SK-N-SH treated with all-trans-retinoic acid at 6 μM for 48 hours (cell line): ENCODE results near the gene SUPT3H.
"Not testable (repeated sequence)": the region's sequence is repeated elsewhere in the genome, so short reads cannot be mapped to it uniquely, and the experiment has no call there.

Experiments used
- ATAC-seq: fragments of 200-7000 bp; cut with Tn5 transposase; 3 replicates; pipeline ENCODE4 v1.9.1; 2020; ENCODE audit warnings: mild to moderate bottlenecking, moderate library complexity
- ARNTL ChIP-seq: fragments of 450-650 bp; formaldehyde crosslinking; IDR thresholded peaks from 2 replicates; pipeline ENCODE4 v1.5.0; 2020; ENCODE audit warnings: low read depth, mild to moderate bottlenecking, moderate library complexity, borderline replicate concordance
- BACH2 ChIP-seq: fragments of 250-450 bp; sonication (Bioruptor Pico); IDR thresholded peaks from 2 replicates; pipeline ENCODE4 v1.9.0; 2021; ENCODE audit warnings: mild to moderate bottlenecking, borderline replicate concordance
- CSDC2 ChIP-seq: fragments of 250-450 bp; sonication (Bioruptor Pico); IDR thresholded peaks from 2 replicates; pipeline ENCODE4 v1.5.0; 2020; ENCODE audit warnings: mild to moderate bottlenecking, moderate library complexity
- GLIS3 ChIP-seq: fragments of 250-450 bp; sonication (Bioruptor Pico); IDR thresholded peaks from 2 replicates; pipeline ENCODE4 v1.5.0; 2020; ENCODE audit warnings: mild to moderate bottlenecking, moderate library complexity
- OSR1 ChIP-seq: fragments of 250-450 bp; sonication (Bioruptor Pico); IDR thresholded peaks from 2 replicates; pipeline ENCODE4 v1.8.0; 2022; ENCODE audit warnings: moderate library complexity, mild to moderate bottlenecking, inconsistent platforms
- PPARA ChIP-seq: fragments of 250-450 bp; sonication (Bioruptor Pico); IDR thresholded peaks from 2 replicates; pipeline ENCODE4 v1.5.0; 2020; ENCODE audit warnings: mild to moderate bottlenecking, borderline replicate concordance
- RARB ChIP-seq: fragments of 250-450 bp; sonication (Bioruptor Pico); IDR thresholded peaks from 2 replicates; pipeline ENCODE4 v1.8.0; 2021; ENCODE audit warnings: mild to moderate bottlenecking, moderate library complexity
- SNAI2 ChIP-seq: fragments of 250-450 bp; sonication (Bioruptor Pico); IDR thresholded peaks from 2 replicates; pipeline ENCODE4 v1.5.0; 2020; ENCODE audit warnings: mild to moderate bottlenecking, moderate library complexity
- TCF4 ChIP-seq: fragments of 250-450 bp; sonication (Bioruptor Pico); IDR thresholded peaks from 2 replicates; pipeline ENCODE4 v1.8.0; 2021; ENCODE audit warnings: mild to moderate bottlenecking, moderate library complexity, borderline replicate concordance
- TOX ChIP-seq: fragments of 250-450 bp; sonication (Bioruptor Pico); IDR thresholded peaks from 2 replicates; pipeline ENCODE4 v1.8.0; 2021; ENCODE audit warnings: mild to moderate bottlenecking, moderate library complexity, borderline replicate concordance
- ZC3H10 ChIP-seq: fragments of 250-450 bp; sonication (Bioruptor Pico); IDR thresholded peaks from 2 replicates; pipeline ENCODE4 v1.5.1; 2021; ENCODE audit warnings: mild to moderate bottlenecking, moderate library complexity
- ZFP3 ChIP-seq: fragments of 250-450 bp; sonication (Bioruptor Pico); IDR thresholded peaks from 2 replicates; pipeline ENCODE4 v1.5.0; 2020; ENCODE audit warnings: mild to moderate bottlenecking, moderate library complexity
- ZFP30 ChIP-seq: fragments of 450-650 bp; formaldehyde crosslinking; IDR thresholded peaks from 2 replicates; pipeline ENCODE4 v1.5.0; 2022; ENCODE audit warnings: mild to moderate bottlenecking, moderate library complexity
- ZNF565 ChIP-seq: fragments of 450-650 bp; formaldehyde crosslinking; conservative IDR thresholded peaks from 2 replicates; pipeline ENCODE4 v1.5.0; 2020; ENCODE audit warnings: low read depth, mild to moderate bottlenecking, moderate library complexity
- ZNF70 ChIP-seq: fragments of 450-650 bp; formaldehyde crosslinking; IDR thresholded peaks from 2 replicates; pipeline ENCODE4 v1.5.0; 2020; ENCODE audit warnings: mild to moderate bottlenecking, moderate library complexity
- TF ChIP-seq, protein P1 (sequence below): fragments of 250-450 bp; sonication (Bioruptor Pico); IDR thresholded peaks from 2 replicates; pipeline ENCODE4 v1.5.1; 2020; ENCODE audit warnings: low read depth, mild to moderate bottlenecking, moderate library complexity
- TF ChIP-seq, protein P2 (sequence below): fragments of 250-450 bp; sonication (Bioruptor Pico); IDR thresholded peaks from 2 replicates; pipeline ENCODE4 v1.5.0; 2020; ENCODE audit warnings: mild to moderate bottlenecking, moderate library complexity
- TF ChIP-seq, protein P3 (sequence below): fragments of 250-450 bp; sonication (Bioruptor Pico); IDR thresholded peaks from 2 replicates; pipeline ENCODE4 v1.5.1; 2021; ENCODE audit warnings: mild to moderate bottlenecking, moderate library complexity
- TF ChIP-seq, protein P4 (sequence below): fragments of 250-450 bp; sonication (Bioruptor Pico); IDR thresholded peaks from 2 replicates; pipeline ENCODE4 v1.8.0; 2020; ENCODE audit warnings: mild to moderate bottlenecking, moderate library complexity, borderline replicate concordance

Gene SUPT3H

DNA sequence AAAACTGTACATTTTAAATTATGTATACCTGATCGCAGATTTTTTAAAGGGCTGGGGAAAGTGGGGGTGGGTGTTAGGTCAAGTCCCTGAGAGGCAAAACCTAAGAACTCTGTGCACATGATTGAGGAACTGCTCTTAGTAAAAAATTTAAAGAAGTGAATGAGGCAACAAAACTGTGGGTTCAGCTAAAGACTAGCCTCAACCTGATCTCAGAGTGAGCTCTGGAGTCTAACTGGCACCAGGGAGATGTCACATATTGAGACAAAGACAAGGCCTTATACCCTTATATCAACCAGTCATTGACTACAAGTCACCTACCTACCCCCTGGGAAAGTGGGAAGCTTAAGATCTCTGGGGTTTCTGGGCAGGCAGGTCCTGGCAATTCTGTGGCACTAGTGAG is 77.0 kb downstream of the SUPT3H start:
- TF ChIP-seq SNAI2 (CRISPR knock-in tag) (no peak), ZFP3 (CRISPR knock-in tag) (no peak), ZNF70 (CRISPR knock-in tag) (no peak), CSDC2 (CRISPR knock-in tag) (no peak), ZC3H10 (CRISPR knock-in tag) (no peak), TOX (CRISPR knock-in tag) (no peak), BACH2 (CRISPR knock-in tag) (no peak), PPARA (no peak)
- TF ChIP-seq, protein P1, sequence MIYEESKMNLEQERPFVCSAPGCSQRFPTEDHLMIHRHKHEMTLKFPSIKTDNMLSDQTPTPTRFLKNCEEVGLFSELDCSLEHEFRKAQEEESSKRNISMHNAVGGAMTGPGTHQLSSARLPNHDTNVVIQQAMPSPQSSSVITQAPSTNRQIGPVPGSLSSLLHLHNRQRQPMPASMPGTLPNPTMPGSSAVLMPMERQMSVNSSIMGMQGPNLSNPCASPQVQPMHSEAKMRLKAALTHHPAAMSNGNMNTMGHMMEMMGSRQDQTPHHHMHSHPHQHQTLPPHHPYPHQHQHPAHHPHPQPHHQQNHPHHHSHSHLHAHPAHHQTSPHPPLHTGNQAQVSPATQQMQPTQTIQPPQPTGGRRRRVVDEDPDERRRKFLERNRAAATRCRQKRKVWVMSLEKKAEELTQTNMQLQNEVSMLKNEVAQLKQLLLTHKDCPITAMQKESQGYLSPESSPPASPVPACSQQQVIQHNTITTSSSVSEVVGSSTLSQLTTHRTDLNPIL (CRISPR knock-in tag) = no peak
- ATAC-seq = no peak

DNA sequence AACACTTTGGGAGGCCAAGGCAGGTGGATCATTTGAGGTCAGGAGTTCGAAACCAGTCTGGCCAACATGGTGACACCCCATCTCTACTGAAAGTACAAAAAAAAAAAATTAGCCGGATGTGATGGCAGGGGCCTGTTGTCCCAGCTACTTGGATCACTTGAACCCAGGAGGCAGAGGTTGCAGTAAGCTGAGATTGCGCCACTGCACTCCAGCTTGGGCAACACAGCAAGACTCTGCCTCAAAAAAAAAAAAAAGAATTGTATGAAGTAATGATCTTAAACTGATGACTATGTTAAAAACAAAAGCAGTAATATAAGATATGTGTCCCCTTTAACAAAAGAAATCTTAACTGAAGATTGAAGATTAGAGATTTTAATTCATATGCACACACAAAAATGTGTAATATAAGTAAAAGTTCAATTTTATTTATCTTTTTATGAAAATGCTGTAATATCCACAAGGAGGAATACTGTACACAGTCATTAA is 78.6 kb downstream of the SUPT3H start:
- no peak for ATAC-seq
- TF ChIP-seq, protein P1 (CRISPR knock-in tag) = no peak
- TF ChIP-seq TCF4 (no peak), ZFP30 (CRISPR knock-in tag) (no peak), GLIS3 (CRISPR knock-in tag) (no peak), ZC3H10 (CRISPR knock-in tag) (no peak), SNAI2 (CRISPR knock-in tag) (no peak), BACH2 (CRISPR knock-in tag) (no peak), ARNTL (no peak), ZNF565 (CRISPR knock-in tag) (no peak), OSR1 (CRISPR knock-in tag) (no peak), ZFP3 (CRISPR knock-in tag) (no peak), ZNF70 (CRISPR knock-in tag) (no peak)
- TF ChIP-seq, all 23 proteins: peak for 0

DNA sequence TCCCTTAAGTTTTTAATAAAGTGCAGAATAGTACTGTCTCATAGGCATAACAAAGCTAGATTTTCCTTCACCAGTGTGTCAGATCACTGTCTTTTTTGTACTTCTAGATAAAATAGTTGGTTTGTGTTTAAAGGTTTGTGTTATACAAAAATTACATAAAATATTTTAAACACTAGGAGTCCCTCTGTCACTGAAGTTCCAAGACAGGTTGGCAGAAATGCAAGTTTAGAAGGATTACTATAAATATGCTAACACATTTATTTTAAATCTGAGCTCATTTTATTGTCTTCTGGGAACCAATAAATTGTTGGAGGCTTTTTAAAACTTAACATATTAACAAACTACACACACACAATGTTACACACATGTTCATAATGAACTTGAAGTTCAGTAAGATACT is 80.4 kb downstream of the SUPT3H start:
- no peak for ATAC-seq
- TF ChIP-seq SNAI2 (CRISPR knock-in tag) (no peak), CSDC2 (CRISPR knock-in tag) (no peak), OSR1 (CRISPR knock-in tag) (no peak), RARB (no peak)
- TF ChIP-seq, protein P2, sequence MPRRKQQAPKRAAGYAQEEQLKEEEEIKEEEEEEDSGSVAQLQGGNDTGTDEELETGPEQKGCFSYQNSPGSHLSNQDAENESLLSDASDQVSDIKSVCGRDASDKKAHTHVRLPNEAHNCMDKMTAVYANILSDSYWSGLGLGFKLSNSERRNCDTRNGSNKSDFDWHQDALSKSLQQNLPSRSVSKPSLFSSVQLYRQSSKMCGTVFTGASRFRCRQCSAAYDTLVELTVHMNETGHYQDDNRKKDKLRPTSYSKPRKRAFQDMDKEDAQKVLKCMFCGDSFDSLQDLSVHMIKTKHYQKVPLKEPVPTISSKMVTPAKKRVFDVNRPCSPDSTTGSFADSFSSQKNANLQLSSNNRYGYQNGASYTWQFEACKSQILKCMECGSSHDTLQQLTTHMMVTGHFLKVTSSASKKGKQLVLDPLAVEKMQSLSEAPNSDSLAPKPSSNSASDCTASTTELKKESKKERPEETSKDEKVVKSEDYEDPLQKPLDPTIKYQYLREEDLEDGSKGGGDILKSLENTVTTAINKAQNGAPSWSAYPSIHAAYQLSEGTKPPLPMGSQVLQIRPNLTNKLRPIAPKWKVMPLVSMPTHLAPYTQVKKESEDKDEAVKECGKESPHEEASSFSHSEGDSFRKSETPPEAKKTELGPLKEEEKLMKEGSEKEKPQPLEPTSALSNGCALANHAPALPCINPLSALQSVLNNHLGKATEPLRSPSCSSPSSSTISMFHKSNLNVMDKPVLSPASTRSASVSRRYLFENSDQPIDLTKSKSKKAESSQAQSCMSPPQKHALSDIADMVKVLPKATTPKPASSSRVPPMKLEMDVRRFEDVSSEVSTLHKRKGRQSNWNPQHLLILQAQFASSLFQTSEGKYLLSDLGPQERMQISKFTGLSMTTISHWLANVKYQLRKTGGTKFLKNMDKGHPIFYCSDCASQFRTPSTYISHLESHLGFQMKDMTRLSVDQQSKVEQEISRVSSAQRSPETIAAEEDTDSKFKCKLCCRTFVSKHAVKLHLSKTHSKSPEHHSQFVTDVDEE (CRISPR knock-in tag) = no peak
- TF ChIP-seq, protein P3, sequence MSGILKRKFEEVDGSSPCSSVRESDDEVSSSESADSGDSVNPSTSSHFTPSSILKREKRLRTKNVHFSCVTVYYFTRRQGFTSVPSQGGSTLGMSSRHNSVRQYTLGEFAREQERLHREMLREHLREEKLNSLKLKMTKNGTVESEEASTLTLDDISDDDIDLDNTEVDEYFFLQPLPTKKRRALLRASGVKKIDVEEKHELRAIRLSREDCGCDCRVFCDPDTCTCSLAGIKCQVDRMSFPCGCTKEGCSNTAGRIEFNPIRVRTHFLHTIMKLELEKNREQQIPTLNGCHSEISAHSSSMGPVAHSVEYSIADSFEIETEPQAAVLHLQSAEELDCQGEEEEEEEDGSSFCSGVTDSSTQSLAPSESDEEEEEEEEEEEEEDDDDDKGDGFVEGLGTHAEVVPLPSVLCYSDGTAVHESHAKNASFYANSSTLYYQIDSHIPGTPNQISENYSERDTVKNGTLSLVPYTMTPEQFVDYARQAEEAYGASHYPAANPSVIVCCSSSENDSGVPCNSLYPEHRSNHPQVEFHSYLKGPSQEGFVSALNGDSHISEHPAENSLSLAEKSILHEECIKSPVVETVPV = no peak

DNA sequence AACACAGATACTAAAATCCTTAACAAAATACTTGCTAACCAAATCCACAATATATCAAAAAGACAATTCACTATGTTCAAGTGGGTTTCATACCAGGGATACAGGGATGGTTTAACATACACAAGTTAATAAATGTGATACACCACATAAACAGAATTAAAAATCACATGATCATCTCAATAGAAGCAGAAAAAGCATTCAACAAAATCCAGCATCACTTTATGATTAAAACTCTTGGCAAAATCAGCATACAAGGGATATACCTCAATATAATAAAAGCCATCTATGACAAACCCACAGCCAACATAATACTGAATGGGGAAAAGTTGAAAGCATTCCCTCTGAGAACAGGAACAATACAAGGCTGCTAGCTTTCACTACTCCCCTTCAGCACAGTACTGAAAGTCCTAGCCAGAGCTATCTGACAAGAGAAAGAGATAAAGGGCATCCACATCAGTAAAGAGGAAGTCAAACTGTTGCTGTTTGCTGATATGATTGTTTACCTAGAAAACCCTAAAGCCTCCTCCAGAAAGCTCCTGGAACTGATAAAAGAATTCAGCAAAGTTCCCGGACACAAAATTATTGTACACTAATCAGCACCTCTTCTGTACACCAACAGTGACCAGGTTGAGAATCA is 83.6 kb downstream of the SUPT3H start:
- not testable (repeated sequence) for ATAC-seq

DNA sequence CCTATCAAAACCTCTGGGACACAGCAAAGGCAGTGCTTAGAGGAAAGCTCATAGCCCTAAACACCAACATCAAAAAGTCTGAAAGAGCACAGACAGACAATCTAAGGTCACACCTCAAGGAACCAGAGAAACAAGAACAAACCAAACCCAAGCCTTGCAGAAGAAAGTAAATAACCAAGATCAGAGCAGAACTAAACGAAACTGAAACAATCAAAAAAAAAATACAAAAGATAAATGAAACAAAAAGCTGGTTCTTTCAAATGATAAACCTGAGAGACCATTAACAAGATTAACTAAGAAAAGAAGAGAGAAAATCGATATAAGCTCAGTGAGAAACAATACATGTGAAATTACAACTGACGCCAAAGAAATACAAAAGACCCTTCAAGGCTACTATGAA is 84.4 kb downstream of the SUPT3H start:
- no peak for ATAC-seq
- TF ChIP-seq, protein P4, sequence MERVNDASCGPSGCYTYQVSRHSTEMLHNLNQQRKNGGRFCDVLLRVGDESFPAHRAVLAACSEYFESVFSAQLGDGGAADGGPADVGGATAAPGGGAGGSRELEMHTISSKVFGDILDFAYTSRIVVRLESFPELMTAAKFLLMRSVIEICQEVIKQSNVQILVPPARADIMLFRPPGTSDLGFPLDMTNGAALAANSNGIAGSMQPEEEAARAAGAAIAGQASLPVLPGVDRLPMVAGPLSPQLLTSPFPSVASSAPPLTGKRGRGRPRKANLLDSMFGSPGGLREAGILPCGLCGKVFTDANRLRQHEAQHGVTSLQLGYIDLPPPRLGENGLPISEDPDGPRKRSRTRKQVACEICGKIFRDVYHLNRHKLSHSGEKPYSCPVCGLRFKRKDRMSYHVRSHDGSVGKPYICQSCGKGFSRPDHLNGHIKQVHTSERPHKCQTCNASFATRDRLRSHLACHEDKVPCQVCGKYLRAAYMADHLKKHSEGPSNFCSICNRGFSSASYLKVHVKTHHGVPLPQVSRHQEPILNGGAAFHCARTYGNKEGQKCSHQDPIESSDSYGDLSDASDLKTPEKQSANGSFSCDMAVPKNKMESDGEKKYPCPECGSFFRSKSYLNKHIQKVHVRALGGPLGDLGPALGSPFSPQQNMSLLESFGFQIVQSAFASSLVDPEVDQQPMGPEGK (CRISPR knock-in tag) = no peak
- TF ChIP-seq, protein P1 (CRISPR knock-in tag) = no peak
